HG03108 (cell line): ENCODE data around the gene USP16.
"Not testable (repeated sequence)": the region's sequence is repeated elsewhere in the genome, so short reads cannot be mapped to it uniquely, and the experiment has no call there.

ENCODE experiments used
- ATAC-seq: cut with Tn5 transposase; IDR thresholded peaks from one replicate; pipeline ENCODE4 v1.9.1; 2021; ENCODE audit warnings: moderate library complexity; ENCODE audit not compliant: unreplicated experiment

Gene USP16

DNA sequence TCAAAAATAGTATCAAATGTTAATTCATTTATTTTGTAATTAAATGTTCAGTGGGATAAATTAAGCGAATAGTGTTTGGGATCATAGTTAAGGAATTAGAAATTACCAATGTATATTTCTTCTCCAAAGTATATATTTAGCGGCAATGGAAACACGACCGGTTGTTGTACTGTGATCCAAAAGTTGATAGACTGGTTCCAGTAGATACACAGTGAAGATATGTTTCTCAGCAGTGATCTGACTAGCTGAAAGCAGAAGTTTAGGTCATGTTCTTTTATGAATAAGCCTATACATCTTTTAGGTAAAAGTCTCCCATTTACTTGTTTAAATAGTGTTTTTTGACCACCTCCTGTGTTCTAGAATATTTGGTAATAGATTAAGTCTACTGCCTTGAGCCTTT is 8.8 kb downstream of the USP16 start:
- ATAC-seq = no peak

DNA sequence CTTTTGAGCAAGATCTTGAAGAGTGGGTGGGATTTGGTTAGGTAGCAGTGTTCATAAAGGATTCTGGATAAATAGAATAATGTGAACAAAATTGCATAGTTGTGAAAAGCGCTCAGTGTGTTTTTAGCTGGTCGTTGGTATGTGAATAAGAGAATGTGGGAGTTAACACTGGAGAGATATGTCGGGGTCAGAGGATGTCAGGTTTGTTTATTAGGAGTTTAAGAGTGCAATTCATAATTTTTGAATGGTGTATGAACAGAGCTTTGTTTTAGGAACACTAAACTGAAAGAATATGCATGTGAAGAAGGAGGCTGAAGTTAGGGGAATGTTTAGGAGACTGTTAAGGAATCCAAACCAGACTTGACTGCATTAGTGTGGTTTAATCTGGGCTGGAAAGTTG is 9.4 kb downstream of the USP16 start:
- ATAC-seq = no peak

DNA sequence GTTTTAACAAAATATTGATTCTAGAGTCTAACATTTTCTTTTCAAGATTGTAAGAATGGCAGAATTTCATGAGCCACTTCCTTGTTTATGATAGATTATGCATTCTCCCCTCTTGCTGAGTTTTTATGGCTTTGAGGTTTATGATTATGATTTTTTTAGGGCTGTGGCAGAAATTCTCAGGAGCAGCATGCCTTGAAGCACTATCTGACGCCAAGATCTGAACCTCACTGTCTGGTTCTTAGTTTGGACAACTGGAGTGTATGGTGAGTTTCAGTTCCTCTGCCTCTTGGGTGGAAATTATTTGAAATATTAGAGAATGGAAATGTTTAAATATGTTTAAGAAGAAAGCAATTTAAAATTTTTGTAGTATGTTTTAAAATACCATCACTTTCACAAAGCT is 10.2 kb downstream of the USP16 start:
- ATAC-seq = no peak

DNA sequence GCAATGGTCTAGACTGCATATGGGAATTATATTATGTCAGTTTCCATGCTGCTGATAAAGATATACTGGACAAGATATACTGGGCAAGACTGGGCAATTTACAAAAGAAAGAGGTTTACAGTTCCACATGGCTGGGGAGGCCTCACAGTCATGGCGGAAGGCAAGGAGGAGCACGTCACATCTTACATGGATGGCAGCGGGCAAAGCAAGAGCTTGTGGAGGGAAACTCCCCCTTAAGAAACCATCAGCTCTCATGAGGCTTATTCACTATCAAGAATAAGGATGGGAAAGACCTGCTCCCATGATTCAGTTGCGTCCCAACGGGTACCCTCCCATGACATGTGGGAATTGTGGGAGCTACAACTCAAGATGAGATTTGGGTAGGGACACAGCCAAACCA is 27.8 kb downstream of the USP16 start:
- no peak for ATAC-seq

DNA sequence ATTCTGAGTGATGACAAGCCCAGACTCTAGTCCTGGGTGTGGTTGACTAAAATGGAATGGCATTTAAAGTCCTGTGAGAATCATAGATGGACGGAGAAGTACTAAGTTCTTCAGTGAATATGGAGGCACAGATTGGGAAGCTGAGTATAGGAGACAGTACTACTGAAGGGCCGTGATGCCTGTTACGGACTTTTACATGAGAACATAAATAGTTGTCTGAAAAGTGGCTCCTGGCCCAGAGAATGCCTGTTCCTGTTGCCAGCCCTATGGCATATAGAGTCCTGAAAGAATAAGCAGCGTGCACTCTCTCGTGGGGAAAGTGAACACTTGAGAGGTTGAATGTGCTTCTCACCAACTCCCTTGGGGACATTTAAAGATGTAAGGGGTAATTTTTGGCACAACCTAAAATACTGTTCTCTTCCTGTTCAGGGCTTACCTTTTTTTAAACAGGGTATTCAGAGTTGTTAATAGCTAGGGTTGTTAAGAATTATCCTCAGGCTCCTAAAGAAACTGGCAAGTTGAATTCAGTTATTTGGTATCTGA is 28.6 kb downstream of the USP16 start:
- no peak for ATAC-seq

DNA sequence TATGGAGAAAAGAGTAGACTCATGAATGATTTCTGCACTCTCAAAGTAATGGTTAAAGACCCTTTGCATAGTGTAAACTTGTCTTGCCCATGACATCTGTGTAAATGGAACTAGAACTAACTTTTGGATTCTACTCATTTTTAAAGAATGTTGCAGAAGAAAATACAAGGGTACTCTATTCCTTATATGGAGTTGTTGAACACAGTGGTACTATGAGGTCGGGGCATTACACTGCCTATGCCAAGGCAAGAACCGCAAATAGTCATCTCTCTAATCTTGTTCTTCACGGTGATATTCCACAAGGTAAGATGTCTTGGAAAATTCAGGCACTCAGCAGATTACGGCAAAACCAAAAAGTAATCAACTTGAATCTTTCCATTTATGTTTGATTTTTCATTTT is 29.2 kb downstream of the USP16 start:
- no peak for ATAC-seq

DNA sequence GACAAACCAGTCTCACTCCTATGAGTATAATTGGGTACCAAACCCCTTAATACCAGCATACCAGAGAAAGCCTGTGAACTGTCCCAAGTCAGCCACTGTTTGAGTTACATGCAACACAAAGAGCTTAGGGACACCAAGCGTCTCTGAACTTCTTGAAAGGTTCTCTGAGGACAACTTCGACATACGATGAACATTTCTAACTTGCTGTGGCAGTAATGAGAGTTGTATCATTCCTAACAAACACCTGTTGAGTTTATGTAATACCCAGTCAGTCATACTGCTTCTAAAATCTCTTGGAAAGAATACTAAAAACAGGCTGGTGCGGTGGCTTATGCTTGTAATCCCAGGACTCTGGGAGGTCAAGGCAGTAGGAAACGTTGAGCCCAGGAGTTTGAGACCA is 30.6 kb downstream of the USP16 start:
- ATAC-seq = no peak

DNA sequence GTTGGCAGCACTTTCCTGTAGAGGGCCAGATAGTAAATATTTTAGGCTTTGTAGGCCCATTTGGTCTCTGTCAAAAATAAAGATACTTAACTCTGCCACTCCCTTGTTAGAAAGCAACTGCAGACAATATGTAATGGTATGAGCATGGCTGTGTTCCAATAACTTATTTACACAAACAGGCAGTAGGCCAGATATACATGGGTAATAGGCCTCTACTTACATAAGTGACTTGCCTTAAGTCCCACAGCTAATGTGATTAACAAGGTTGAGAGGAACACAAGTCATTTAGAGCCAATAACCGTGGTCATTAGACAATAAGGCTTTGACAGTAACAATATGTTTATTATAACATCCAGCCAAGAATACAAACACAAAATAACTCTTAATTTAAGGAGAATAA is 31.5 kb downstream of the USP16 start:
- no peak for ATAC-seq

DNA sequence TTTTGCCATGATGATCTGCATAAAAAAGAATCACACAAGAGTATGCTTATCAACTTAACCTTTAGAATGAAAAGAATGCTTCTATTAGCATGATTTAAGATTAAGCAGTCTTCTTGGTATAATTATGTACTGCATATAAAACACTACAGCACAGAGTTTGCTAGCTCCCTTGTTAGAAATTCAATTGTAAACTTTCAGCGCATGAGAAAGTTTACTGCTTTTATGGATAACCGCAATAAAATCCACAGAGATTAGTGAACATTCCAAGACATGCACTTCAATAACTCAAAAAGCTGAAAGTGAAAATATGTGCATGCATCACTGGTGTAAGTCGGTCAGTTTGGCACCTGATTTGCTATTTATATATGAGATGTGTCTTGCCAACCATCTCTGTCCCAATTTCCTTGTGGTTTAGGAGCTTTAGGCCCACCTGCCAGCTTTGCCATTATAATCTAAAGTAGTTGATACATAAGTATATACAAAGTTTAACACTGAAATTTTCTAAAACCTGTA is 32.1 kb downstream of the USP16 start:
- ATAC-seq = no peak

DNA sequence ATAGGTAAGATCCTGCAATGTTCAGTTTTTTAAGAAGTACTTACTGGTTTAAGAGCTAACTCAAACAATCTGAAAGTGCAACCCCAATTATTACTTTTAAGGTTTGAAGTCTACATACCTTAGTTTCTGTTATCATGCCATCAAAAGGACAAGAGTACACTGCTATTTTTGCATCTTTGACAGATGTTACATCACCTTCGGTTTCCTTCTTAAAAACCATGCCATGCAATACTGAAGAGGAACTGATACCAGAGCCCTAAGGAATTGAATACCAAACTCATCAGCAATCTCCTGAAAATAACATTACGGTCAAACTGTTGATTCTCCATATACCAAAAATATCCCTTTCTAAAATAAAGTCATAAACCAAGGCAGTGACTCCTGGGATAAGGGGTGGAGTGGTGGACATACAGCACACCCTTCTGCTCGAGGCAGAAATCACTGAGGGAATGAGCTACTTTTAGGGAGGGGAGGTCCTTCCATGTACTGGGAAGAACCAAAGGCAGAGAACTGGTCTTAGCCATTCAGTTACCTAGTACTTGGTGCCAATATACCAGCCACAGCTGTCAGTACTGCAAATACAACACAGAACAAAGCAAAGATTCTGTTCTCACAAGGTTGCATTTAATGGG is 40.5 kb downstream of the USP16 start:
- ATAC-seq = peak; percentile 97

DNA sequence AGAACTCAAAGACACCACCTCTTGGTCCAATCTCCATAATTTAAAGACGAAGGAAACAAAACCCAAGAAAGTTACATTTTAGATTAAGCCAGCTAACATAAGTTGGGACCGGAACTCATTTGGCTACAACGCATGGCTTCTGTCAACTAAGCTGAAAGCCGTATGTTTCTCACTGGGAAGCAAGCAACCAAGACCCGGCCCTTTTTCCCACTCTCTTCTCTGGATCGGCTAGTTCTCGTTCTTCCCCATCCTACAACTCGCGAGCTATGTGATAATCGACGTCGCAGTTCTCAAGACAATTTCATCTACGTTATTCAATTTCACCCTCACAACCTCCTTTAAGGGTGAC is 48.4 kb downstream of the USP16 start:
- ATAC-seq = no peak

DNA sequence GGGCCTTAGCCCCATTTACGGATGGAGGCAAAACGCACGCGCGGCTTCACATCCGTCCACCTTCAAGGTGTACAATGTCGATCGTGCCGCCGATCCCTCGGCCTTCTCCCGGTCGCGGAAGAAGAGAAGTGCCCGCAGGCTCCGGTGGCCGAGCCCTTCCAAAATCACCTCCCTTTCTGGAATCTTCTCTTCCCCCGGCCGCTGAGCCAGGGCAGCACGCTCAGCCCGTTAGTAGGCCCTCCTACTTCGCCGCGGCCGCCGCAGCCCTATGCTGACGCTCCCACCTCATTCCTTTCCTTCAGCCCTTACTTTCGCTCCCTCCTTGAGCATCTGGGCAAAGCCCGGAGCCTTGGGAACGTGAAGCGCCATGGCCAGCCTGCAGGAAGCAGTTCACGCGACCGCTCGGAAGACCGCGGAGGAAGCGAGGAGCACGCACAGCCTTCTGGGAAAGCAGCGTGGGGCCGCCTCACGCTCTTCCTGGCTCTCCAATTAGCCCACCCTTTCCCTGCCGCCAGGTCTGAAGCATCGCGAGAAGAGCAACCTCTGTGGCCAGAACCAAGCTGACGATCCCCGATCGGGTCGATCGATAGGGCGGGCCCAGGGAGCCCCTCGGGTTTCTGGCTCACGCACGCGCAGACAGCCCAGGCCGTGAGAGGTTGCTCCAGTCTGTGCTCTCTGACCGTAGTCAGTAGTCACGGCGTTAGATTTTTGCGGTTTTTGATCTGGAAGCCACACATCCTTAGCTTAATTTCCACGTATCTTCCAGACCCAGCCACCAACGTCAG is 48.9 kb downstream of the USP16 start, which contains the start of gene CCT8:
Gene CCT8, minus strand, starts transcription at position 427 of the 785 bp plus-strand sequence. Its CDS starts 58 bp downstream, at position 369.
- peak; percentile 91 for ATAC-seq

DNA sequence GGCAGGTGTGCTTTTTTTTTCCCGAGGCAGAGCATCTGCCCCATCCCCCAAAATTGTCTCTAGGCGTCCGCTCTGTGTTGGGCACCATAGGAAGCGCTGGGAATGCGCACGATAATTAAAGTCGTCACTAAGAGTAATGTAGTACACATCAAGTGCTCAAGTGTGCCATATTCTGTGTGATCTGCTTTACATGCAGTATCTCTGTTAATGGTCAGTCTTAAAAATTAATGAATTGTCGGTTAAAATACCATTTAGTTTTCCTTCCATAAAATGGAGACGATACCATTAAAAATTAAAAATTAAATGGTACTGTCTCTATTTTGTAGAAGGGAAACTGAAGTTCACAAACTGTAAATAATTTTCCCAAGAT is 49.5 kb downstream of the USP16 start:
- no peak for ATAC-seq

DNA sequence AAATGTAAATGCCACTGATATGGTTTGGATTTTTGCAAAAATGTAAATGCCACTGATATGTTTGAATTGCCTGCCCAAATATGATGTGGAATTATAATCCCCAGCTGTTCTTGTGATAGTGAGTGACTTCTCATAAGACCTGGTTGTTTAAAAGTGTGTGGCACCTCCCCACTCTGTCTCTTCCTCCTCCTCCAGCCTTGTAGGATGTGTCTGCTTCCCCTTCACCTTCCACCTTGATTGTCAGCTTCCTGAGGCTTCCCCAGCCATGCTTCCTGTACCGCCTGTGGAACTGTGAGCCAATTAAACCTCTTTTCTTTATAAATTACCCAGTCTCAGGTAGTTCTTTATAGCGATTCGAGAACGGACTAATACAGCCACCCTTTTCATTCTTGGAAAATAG is 50.3 kb downstream of the USP16 start:
- no peak for ATAC-seq

DNA sequence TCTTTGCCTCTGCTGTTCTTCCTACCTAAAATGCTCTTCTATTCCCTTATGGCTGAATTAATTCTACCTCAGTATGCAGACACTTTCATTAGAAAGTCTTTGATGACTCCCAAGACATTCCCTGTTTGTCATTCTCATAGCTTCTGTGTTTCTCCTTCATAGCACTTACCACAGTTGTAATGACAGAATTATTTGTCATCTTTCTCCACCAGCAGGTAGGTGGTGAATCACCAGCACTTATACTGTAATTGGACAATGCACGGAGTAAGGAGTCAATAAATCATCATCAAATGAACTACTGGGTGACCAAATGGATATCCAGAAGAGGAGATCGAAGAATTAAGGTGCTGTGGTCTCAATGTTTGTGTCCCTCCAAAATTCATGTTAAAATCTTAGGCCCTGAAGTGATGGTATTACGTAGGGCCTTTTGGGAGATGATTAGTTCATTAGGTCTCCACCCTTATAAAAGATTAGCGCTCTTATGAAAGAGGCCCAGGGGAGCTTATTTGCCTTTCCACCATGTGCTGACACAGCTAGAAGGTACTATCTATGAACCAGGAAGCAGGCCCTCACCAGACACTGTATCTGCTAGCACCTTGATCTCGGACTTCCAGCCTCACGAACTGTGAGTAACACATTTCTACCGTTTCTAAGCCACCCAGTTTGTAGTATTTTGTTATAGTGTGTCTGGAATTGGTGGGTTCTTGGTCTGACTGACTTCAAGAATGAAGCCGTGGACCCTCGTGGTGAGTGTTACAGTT is 51.4 kb downstream of the USP16 start:
- no peak for ATAC-seq

DNA sequence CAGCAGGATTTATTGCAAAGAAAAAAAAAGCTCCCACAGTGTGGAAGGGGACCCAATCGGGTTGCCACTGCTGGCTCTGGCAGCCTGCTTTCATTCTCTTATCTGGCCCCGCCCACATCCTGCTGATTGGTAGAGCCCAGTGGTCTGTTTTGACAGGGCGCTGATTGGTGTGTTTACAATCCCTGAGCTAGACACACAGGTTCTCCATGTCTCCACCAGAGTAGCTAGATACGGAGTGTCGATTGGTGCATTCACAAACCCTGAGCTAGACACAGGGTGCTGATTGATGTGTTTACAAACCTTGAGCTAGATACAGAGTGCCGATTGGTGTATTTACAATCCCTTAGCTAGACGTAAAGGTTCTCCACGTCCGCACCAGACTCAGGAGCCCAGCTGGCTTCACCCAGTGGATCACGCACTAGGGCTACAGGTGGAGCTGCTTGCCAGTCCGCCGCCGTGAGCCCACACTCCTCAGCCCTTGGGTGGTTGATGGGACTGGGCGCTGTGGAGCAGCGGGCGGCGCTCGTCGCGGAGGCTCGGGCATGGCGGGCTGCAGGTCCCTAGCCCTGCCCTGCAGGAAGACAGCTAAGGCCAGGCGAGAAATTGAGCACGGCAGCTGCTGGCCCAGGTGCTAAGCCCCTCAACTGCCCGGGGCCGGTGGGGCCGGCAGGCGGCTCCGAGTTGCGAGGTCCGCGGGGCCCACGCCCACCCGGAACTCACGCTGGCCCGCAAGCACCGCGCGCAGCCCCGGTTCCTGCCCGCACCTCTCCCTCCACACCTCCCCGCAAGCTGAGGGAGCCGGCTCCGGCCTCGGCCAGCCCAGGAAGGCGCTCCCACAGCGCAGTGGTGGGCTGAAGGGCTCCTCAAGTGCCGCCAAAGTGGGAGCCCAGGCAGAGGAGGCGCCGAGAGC is 52.5 kb downstream of the USP16 start:
- not testable (repeated sequence) for ATAC-seq

DNA sequence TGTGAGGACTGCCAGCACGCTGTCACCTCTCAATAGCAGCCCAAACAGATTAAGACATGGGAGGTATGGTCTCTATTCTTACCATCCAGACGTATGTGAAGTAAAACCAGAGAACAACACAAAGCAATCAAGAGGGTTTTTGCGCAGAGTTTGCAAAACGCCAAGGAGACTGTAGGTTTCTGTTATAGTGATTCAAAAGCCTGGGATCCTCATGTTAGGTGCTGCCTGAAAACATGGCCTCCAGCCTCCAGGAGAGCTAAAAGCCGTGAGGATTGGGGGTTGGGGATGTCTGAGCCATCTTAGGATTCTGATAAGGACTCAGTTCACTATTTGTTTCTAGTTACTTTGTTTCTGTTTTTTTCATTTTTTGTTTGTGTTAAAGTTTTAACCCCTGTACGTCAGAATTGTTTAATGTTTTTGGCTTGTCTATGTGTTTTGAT is 53.2 kb downstream of the USP16 start:
- ATAC-seq = no peak

DNA sequence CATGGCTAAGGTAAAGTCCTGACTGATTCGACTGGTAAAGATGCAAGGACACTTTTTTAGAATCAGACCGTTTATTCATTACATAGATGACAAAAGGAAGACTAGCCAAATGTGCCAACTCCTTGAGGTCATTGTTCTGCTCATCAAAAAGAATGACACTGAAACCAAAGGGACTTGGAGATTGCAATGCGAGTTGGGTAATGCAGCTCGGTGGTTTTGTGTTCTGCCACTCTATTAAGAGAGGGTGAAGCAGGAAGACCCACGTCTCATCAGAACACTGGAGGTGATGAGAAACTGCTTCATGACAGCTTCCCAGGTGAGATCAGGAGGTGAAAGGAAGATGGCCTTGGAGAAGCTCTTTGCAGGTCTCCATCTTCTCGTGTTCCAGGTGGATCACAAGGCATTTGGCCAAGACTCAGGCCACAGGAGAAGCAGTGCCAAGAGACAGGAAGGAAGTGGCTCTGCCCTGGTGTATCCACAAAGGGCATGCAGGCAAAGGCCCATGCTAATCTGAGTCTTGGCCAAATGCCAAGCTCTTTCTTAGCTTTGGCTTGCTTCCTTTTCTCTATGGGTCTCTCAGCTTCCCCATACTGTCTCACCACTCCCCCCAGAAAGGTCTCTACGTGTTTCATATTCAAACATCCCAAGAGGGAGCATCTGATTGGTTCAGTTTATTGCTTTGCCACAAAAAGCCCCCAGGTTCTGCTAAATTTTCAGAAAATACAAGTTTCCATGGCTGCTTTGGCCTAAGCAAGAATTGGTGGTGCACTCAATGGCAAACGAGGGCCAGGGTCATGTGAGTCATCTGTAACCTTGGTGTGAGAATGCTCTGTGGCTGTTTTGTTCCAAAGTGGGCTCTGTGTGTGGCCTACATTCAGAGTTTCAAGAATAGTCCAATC is 54.6 kb downstream of the USP16 start:
- no peak for ATAC-seq

DNA sequence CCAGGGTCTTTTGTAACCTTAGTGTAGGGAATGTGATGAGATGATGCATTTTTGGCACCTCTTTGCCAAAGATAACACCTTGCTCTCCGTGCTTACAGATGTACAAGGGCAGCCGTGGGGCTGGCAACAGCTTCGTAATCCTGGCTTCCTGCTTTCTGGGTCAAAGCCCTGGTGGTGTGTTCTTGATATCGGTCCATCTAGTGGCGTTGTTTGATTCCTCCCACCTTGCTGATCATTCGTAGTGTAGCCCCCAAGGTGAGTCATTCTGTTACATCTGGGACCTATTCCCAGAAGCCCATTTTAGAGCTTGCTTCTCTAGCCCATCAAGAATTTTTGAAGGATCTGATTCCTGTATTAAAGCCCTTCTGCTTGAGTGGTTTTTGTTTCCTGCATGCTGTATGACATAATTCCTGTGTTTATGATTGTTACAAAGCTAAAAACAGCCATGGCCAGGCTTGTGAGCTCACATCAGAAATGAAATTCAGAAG is 56.0 kb downstream of the USP16 start:
- ATAC-seq = no peak
